Measurements from ENCODE around the gene SKAP2.

Gene SKAP2

DNA sequence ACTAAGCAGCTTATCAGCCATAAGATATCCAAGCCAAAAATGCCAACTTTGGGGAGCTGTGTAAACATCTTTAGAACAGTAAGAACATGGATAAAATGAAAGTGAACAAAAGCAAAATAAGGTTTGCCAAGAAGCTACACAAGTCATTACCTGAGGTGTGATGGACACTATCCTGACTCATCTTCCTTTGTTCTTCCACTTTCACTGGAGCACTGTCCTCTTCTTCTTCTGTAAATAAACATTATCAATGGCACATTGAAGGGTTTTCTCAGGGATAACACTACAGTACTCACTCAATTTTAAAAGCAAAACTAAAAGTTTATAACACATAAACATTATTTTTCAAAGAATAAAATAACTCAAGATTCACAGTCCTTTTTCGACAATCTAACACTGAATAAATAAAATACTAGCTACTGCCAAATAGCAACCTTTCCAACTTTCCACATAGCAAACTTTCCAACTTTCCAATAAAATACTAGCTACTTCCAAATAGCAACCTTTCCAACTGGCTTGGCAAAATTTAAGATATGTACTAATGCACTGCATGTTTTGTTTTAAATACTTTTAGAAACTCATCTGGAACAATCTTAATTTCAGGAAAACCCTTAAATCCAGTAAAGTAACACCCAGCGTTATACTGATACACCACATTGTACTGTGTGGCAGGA lies 174.1 kb downstream of the SKAP2 start:
- DNase-seq: no peak

DNA sequence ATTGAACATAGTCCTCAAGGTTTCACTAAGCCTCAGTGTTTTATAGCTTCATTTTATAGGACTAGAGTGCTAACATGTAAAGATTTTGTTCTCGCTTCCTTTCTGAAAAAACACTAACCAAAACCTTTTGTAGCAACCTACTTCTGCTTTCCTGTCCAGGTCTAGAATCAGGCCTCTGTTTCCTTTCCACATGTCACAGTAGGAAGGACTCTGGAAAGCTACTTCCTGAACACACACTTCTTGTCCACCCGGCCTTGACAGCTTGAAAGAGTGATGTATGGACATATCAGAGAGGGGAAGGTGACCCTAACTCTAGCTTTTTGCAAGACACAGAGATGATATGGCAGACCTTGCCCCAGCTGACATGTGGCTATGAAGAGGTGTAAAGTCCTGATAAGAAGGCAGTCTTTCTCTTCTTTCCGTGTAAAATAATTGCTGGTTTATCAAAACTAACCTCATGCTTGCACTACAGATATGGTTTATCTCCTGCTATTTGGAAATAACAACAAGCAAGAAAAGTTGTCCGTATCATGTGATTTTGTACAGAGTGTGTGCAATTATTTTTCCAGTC lies 175.4 kb downstream of the SKAP2 start:
- DNase-seq: no peak

DNA sequence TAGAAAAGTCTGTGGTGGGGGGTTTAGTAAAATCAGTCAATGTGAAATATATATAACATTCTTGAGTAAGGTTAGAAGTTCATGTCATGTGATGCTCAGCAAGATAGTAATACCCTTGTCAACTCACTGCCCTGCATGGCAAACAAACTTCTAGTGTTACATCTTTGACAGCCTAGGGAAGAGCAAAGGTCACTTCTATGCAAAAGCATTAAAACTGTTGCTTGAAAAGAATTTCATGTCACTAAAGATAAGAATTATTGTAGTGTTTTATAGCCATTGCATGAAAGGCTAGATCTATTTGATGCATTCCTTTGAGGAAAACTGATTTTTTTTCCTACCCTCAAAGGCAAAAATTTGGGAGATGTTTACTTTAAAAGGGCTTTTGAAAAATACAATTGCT lies 176.0 kb downstream of the SKAP2 start:
- no peak for DNase-seq

DNA sequence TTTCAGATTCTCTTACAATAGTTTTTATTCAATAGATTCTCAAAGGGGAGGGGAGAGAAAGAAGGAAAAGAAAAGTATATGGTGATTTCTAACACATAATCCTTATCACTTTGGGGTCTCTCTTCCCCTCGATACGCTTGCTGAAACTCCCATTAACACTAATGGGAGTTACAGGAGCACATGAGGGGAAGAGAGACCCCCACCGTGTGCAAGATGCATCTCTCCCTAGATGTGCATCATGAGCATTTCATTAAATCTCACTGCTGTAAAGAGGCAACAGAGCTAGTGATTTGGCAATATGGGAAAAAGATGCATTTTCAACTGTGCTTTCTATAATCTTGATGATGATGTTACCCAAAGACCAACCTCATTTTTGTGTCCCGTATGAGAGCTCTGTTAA lies 177.4 kb downstream of the SKAP2 start:
- no peak for DNase-seq

DNA sequence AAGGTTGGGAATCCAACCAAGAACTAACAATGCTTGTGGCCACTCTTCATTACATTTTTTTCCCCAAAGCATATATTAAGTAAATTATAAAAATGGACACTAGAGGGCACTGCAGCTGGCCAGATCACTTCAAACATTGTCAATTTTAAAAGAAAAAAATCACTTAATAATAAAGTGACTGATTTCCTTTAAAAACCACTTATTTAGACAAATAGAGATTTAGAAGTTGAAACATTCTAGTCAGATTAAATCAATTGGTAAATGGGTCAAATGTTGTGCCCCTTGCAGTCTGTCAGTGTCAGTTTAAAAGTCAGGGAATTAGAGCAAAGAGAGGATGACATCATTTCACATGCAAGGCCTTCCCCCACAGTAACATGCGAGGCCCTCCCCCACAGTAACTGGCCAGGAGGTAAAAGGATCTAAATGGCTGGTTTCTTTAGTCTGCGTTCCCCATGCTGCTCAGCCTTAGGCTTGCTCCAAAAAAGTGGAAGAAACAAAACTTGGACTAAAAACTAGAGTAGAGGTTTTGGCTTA lies 177.9 kb downstream of the SKAP2 start:
- peak in 2 of 6 experiments; percentile 38 to 42 for DNase-seq

DNA sequence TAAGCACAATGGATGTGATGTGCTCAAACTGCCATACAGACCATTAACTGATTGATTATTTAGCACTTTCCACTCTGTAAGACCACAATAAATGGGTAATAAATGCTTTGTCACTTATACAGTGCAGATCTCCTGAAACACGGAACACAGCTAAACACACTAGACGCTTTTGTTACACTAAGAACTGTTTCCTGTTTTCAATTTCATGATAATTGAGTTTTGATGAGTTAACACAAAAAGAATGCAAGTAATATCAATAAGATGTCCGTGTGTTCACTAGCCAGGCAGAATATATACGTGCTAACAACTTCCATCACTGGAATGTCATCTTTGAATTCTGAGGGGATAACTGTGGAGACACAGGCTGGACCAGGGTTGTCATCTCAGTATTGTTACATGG lies 178.8 kb downstream of the SKAP2 start:
- no peak for DNase-seq

DNA sequence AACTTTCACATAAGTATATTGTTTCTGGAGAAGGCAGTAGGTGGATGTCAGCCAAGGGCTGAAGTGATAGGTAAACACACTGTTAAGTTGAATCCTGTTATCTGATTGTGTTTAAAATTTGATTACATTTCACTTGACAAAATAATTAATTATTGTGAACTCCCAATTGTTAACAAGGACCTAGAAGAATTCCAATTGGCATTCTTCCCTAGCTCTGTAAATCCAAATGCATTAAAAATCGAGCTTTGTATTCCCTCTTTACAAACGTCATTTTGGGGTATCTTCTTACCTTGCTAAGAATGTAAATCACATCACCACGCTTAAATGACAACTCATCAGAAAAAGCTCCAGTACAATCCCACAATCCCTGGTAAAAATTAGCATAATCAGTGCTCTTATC lies 179.9 kb downstream of the SKAP2 start:
- DNase-seq: no peak

DNA sequence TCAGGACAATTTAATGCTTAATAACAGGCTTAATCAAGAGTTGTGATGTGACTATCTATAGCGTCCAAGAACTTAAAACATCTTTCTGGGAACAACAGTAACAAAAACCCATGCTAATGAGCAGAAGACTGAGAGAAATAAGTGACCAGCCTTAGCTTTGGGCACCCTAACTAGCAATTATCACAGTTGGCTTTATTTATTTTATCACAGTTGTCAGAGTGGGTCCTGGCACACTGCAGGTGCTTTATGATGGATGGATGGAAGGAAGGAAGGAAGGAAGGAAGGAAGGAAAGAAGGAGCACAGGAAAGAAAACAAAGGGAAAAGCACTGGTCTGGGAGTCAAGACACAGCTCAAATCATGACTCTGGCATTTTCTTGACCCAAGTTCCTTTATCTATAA lies 181.1 kb downstream of the SKAP2 start:
- no peak for DNase-seq

DNA sequence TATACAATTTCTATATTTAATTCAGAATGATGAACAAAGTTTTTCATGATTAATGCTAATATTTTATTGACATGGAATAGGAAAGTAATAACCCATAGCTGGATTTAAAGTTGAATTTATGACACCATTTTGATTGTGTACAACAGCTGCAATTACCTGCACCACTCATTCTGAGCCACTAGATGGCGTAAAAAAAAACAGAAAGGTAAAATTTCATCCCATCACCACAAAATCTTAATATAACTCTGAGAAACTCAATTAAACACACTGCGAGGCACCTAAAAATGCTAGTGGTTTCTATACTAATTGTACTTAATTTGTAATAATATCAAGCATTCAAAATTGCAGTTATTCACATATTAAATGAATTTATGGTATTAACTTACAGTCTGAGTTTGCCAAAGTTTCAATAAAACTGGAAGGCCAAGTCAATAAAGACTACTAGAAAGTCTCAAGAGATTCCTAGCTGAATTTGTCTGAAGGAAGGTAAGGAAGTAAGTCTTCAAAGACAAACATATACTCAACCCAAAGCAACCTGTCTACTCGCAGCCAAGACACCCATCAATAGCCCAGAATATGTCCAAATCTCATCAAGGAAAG lies 182.5 kb downstream of the SKAP2 start:
- peak in 3 of 6 experiments; percentile 5 to 50 (median 46) for DNase-seq

DNA sequence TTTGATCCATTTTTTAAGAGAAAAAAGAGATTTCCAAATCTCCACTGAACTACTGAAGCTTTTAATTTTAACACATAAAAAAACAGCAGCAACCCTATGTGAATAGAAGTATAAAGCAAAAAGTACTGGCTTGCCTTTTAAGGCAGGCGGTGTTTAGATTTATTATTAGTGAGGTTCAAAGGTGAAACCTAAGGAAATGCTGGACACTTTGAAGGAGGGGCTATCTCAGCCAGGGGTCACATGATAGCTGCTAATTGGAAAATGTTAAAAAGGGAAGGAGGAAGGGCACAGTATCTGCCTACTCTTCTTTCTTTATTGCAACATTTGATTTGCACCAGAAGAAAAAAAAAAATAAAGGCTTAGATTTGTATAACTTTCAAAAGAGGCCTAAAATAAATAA lies 183.8 kb downstream of the SKAP2 start:
- no peak for DNase-seq

DNA sequence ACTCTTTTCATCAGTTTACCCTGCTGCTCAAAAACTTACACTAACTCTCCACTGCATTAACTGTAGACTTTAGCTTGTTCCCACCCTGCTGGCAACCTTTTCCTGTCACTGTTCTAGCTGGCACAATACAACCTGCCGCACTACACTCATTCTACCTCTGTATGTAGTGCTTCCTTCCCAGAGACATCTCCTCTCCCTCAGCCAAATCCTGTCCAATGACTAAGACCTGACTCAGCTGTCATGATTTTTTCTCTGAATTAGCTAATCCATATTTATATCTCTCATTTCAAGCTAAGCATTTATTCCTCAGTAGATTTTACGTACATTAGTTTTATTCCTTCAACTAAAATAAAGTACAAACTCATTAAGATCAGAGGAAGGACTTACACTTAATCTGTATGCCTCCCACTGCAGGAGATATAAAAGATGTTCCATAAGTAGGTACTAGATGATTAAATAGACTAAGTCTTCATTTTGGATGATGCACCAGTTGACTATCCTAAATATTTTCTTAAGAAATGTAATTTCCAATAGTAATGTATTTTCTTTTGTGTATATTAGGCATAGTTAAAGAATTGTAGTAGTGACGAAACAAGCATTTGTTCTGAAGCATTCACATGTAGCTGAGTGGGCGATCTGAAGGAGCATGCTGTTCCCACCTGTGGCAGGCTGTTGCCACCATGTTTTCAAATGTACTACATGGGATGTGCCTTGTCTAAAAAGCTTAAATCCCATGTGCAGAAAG lies 189.1 kb downstream of the SKAP2 start:
- DNase-seq: no peak

DNA sequence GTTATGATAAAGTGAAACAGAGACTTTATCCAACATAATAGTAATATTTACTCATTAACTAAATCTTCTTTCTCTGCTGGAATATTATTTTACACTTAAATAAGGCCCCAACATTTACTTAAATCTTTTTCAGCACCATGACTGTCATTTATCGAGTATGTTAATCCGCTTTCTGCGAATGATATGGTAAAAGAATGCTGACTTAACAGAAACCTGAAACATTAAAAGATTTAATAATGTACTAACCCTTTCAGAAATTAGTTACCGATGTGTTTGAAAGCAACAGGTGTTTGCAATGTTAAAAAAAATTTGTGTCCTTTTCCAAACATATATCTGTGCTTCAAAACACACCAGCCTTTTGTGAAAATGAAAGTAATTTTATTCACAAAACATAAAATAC lies 190.5 kb downstream of the SKAP2 start:
- DNase-seq: no peak

DNA sequence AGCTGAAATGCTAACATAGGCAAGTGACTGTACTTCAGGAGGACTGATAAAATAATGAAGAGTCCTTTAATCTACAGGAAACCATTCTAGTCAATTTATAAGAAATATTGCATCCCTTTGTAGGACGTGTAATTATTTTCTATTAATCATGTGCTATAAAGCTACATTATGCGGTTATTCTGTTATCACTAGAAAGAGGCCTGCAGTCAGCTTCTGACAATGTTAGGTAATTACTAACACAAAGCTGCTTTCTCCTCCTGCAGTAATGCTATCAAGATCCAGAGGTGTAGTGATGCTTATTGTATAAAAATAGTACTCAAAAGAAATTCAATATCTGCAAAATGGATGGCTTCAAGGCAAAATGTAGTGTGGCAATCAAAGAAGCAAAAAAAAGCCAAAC lies 191.1 kb downstream of the SKAP2 start:
- DNase-seq: no peak

DNA sequence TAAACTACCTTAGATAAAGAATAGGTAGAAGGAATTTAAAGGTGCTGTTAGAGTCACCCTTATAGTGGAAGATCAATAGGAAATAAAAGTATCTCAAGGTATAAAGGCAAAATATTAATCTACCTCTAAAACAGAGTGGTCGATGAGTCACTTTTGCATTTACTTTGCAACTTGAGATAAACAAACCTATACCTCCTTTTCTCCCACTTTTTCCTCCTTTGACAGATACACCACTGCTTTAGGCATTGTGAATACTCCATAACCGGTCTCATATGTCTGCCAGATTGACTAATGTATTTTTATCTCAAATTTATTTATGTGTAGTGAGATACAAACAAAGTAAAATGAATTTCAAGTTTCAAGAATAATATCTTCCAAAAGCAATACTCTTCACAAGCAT lies 193.5 kb downstream of the SKAP2 start:
- no peak for DNase-seq

DNA sequence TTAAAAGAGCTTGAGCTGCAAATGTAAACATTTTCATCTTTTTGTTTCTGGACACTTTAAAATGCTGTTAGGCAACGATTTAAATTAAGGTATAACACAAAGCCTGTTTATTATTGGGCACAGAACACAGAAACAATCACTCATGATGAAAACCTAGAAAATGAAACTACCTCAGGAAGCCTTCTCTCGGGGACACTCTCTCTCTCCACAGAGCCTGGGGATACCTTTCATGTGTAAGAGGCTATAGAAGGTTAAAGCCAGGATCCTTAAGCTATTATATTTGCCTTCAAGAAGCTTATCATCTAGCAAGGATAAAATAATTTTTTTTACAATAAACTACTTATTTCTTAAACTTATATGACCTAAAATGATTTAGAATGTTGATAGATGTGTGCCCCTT lies 194.1 kb downstream of the SKAP2 start:
- DNase-seq: no peak

DNA sequence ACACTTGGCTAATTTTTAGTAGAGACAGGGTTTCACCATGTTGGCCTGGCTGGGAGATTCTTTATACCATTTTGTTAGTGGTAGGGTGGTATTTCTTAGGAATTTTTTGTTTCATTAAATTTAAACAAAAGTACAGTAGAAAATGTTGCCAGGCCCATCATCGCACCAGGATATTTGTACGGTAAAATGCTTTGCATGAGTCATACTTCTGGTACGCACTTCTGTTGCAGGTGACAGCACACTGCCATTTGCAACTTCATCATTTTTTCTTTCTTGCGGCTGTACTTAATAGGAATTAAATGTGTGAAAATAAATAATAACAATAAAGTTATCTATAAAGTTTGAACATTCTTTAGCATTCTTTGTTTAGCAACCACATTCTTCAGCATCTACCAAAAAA lies 195.6 kb downstream of the SKAP2 start:
- DNase-seq: no peak

DNA sequence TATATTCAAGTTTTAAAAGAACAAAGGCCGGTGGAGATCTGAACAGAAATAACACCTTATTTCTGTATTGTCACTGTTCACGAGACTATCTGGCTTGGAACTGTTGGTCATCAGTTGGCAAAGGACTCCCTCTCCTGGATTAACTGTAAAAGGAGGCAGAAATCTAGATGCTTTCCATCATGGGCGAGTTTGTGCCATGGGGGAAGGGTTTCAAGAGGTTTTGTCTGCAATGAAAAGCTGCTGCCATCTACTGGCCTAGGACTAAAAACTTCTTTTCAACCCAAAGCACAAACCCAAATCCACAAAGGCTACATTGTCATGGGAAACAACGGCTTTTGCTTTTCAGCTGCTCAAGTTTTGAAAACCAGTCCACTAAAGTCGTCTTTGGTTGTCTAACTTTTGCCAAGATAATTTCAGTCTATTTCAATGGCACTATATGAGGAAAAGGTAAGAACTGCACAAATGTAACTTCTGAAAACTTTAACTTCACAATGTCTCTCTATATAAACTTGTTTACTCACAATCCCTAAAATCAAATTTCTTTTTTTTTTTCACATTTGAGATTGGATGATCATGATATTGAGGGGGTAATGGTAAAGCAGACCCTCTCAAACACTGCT lies 196.8 kb downstream of the SKAP2 start:
- peak in 5 of 6 experiments; percentile 28 to 70 (median 51) for DNase-seq

DNA sequence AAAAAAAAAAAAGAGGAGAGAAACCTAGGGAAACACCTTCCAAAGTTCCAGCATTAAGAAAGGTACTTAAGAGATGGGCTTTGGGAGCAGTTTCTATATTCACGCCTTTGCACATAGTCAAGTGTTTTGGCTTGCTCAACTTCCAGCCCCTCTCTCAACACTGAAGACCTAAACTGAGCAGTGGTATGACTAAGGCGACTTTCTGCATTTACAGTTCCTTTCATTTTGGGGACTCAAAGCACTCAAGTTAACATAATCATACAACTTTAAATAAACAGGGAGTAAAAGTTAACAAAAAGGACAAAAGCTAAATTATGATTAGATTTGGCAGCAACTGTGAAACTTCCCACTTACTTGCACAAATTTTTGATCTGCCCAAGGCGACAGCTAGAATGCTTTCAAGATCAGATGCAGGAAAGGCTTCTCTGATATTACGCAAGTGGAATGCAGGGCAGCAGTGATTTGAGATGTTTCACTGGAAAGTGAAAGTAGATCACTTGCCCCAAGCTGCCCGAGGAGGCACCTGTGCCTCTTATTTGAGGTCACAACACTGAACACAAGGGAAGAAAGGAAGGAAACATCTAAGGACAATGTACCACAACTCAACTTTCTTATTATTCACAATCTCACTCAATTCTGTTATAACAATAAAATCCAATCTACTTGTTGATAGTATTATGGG lies 199.5 kb downstream of the SKAP2 start:
- DNase-seq: peak in 5 of 6 experiments; percentile 3 to 63 (median 43)

DNA sequence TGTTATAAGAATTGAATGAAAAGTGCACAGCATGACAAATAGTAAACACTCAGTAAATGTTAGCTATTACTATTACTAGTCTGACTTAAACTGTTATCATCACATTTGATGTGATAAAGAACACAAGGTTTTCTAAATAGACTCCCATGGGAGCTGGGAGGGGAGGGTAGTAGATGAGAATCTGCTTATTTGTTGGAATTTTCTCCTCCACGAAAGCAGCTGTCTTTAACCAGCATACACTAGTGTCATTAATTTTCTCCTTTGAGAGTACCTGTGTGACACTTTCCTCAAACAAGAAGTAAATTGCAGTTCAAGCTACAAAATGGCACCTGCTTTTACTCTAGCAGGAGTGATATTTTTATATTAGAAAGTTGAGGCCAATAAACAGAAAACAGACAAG lies 200.1 kb downstream of the SKAP2 start:
- DNase-seq: no peak

DNA sequence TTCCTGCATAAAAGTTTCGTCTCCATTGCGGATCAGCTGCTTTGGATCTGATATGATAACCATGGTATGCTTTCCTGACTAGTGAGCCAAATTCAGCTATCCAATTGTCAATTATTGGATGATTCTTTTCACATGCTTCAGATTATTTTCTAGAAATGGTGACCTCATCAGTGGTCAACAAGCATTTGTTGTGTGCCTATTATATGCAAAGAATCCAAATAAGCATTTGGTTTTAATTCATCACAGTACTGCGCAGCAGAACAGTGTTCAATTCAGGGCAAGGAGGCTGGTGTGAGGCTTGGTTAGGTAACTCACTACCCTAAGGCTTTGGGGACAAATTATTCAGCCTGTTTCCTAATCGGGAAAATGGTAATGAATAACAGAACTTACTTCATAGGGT lies 200.5 kb downstream of the SKAP2 start:
- DNase-seq: no peak

DNA sequence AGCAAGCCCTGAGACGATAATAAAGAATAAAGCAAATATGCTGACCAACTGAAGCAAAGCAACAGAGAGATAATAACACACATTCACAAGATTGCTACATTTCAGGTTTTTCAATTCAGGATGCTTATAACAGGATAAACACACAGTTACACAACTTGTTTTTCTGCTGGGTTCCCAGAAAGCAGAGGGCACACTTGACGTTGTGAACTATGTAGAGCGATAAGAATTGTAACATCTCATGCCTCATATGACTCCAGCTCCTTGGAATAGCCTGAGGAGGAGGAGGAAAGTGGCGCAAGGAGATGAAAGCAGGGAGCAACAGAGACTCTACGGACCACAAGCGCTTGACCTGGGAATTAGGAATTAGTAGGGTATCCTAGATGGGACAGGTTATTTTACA lies 201.7 kb downstream of the SKAP2 start:
- DNase-seq: no peak

DNA sequence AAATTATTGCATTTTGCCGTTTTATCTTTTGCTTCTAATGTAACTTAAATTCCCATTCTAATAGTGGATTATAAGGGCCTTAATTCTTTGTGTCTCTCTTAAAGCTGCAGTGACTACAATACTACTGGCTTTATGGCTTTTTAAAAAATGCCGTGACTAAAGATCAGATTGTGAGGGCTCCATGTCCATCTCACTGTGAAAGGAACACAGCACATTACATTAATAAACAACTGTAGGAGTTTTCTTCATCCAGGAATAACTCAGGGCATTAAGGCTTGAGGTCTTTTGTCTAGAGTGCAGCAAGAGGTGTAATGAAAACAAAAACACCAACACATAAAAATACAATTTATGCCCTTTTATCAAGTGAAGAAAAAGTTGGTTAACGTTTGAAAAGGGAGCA lies 205.3 kb downstream of the SKAP2 start:
- no peak for DNase-seq

Measured in stimulated activated naive CD4-positive, alpha-beta T cell (primary cell).